ENCODE data around the gene FGF14. TPM values are rescaled to one million over a fixed set of nuclear protein-coding genes. Genes with fewer than 3 reads are reported as not detected.
A peak's percentile ranks its signal among the peaks of the same experiment; 100 is the strongest.

Gene FGF14
- total and polyA plus RNA-seq, 2 experiments from 2014 or later, result 0.03 TPM; not detected in 1

DNA sequence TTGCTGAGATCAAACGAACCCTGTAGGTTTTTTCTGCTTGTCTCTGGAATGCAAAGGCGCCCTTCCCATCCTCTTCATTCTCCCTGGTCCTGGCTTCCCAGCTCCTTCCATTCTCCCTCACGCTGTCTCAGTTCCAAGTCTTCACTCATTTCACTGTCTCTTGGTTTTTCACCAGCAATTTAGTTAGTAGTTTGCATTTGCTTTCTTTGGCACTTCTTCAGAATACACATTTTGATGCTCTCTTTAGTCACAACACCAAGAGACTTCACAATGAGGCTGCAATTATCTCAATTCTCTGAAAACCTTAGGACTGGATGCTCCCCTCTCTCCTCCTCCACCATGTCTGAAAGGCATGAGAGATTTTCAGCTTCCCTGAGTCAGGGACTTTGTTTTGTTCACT is 470.7 kb downstream of the FGF14 start:
- H3K27ac ChIP-seq (ENCODE audit: low read depth), result no peak overlapping the region
- H3K4me2 ChIP-seq, result no peak overlapping the region
- ATAC-seq, result no peak; the same call in 2 of the 3 replicates
- H3K9me2 ChIP-seq (ENCODE audit: insufficient read depth), result no peaks in the 10 kb centered on the region
- no peak for TF ChIP-seq NANOG (IDR thresholded peaks at IDR 0.05; ENCODE audit: borderline replicate concordance)
- TF ChIP-seq EZH2 (IDR thresholded peaks at IDR 0.05; ENCODE audit: low read depth, unreplicated experiment), result no peak
- no peak for TF ChIP-seq EZH2phosphoT487 (IDR thresholded peaks at IDR 0.05; ENCODE audit: unreplicated experiment)
- H3K79me2 ChIP-seq (replicated peaks; ENCODE audit: insufficient read depth), result no peaks in the 10 kb centered on the region
- no peaks in the 10 kb centered on the region for H3K27me3 ChIP-seq (ENCODE audit: insufficient read depth)
- no peak overlapping the region for H3K4me3 ChIP-seq
- no peaks in the 10 kb centered on the region for H3K36me3 ChIP-seq (ENCODE audit: insufficient read depth)
- no peaks in the 10 kb centered on the region for H3K4me1 ChIP-seq (ENCODE audit: insufficient read depth)
- Mint-ChIP-seq H3K27ac (no peak overlapping the region), H3K9me3 (no peaks in the 10 kb centered on the region), H3K4me1 (peaks cover 6% of the 10 kb centered on the region; the same call in 1 of the 3 replicates), H3K36me3 (ENCODE audit: low read depth) (no peaks in the 10 kb centered on the region), H3K27me3 (ENCODE audit: insufficient read depth, low read depth, poor library complexity) (peaks cover 2% of the 10 kb centered on the region), H3K4me3 (no peak overlapping the region)
- no peaks in the 10 kb centered on the region for H3F3A ChIP-seq (replicated peaks; ENCODE audit: low read depth)
- DNase-seq (ENCODE audit: low spot score), result no peak
- no peaks in the 10 kb centered on the region for H4K20me1 ChIP-seq (replicated peaks; ENCODE audit: insufficient read depth)
- H2AFZ ChIP-seq, result peak overlapping the region; percentile 83; the same call in 1 of the 2 replicates

DNA sequence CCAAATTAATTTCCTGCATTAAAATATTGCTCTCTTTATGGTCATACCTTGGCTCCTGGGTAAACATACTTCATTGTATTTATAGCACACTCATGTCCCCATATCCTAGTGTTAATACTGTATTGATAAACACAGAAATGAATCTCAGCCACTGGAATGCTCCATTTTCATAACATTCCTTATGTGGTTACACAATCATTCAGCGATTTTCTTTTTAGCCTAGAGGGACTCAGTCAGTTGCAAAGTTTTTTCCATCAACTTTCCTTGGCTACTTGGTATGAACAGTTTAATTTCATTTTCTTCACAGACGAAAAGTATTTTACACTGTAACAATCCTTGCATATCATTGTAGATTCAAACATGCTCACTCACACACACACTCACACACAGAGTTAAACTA is 471.5 kb downstream of the FGF14 start:
- Histone ChIP-seq H3K9me2 (ENCODE audit: insufficient read depth) (no peaks in the 10 kb centered on the region), H3K27me3 (ENCODE audit: insufficient read depth) (no peaks in the 10 kb centered on the region), H3K4me1 (ENCODE audit: insufficient read depth) (0 out of 2 replicates have a peak, but pooled peaks cover 5% of the 10 kb centered on the region), H3K79me2 (replicated peaks; ENCODE audit: insufficient read depth) (no peaks in the 10 kb centered on the region), H4K20me1 (replicated peaks; ENCODE audit: insufficient read depth) (no peaks in the 10 kb centered on the region), H3F3A (replicated peaks; ENCODE audit: low read depth) (no peaks in the 10 kb centered on the region), H3K36me3 (ENCODE audit: insufficient read depth) (no peaks in the 10 kb centered on the region), H2AFZ (no peak overlapping the region), H3K4me2 (no peak overlapping the region), H3K4me3 (no peak overlapping the region), H3K27ac (ENCODE audit: low read depth) (no peak overlapping the region)
- H3K27me3 Mint-ChIP-seq (ENCODE audit: insufficient read depth, low read depth, poor library complexity), result peaks cover 2% of the 10 kb centered on the region
- H3K9me3 Mint-ChIP-seq, result no peaks in the 10 kb centered on the region
- peaks cover 14% of the 10 kb centered on the region; the same call in 2 of the 3 replicates for H3K4me1 Mint-ChIP-seq
- H3K4me3 Mint-ChIP-seq, result no peak overlapping the region
- H3K27ac Mint-ChIP-seq, result no peak overlapping the region
- DNase-seq (ENCODE audit: low spot score) (no peak), ATAC-seq (no peak)
- no peak for TF ChIP-seq POLR2AphosphoS5 (IDR thresholded peaks at IDR 0.05; ENCODE audit: low read depth)
- no peak for TF ChIP-seq EZH2phosphoT487 (IDR thresholded peaks at IDR 0.05; ENCODE audit: unreplicated experiment)
- TF ChIP-seq STAT1 (IDR thresholded peaks at IDR 0.05; ENCODE audit: unreplicated experiment), result no peak
- TF ChIP-seq CREB1 (CRISPR knock-in tag; IDR thresholded peaks at IDR 0.05; ENCODE audit: low read depth), result no peak
- no peak for TF ChIP-seq NANOG (IDR thresholded peaks at IDR 0.05; ENCODE audit: borderline replicate concordance)
- TF ChIP-seq, protein P1, sequence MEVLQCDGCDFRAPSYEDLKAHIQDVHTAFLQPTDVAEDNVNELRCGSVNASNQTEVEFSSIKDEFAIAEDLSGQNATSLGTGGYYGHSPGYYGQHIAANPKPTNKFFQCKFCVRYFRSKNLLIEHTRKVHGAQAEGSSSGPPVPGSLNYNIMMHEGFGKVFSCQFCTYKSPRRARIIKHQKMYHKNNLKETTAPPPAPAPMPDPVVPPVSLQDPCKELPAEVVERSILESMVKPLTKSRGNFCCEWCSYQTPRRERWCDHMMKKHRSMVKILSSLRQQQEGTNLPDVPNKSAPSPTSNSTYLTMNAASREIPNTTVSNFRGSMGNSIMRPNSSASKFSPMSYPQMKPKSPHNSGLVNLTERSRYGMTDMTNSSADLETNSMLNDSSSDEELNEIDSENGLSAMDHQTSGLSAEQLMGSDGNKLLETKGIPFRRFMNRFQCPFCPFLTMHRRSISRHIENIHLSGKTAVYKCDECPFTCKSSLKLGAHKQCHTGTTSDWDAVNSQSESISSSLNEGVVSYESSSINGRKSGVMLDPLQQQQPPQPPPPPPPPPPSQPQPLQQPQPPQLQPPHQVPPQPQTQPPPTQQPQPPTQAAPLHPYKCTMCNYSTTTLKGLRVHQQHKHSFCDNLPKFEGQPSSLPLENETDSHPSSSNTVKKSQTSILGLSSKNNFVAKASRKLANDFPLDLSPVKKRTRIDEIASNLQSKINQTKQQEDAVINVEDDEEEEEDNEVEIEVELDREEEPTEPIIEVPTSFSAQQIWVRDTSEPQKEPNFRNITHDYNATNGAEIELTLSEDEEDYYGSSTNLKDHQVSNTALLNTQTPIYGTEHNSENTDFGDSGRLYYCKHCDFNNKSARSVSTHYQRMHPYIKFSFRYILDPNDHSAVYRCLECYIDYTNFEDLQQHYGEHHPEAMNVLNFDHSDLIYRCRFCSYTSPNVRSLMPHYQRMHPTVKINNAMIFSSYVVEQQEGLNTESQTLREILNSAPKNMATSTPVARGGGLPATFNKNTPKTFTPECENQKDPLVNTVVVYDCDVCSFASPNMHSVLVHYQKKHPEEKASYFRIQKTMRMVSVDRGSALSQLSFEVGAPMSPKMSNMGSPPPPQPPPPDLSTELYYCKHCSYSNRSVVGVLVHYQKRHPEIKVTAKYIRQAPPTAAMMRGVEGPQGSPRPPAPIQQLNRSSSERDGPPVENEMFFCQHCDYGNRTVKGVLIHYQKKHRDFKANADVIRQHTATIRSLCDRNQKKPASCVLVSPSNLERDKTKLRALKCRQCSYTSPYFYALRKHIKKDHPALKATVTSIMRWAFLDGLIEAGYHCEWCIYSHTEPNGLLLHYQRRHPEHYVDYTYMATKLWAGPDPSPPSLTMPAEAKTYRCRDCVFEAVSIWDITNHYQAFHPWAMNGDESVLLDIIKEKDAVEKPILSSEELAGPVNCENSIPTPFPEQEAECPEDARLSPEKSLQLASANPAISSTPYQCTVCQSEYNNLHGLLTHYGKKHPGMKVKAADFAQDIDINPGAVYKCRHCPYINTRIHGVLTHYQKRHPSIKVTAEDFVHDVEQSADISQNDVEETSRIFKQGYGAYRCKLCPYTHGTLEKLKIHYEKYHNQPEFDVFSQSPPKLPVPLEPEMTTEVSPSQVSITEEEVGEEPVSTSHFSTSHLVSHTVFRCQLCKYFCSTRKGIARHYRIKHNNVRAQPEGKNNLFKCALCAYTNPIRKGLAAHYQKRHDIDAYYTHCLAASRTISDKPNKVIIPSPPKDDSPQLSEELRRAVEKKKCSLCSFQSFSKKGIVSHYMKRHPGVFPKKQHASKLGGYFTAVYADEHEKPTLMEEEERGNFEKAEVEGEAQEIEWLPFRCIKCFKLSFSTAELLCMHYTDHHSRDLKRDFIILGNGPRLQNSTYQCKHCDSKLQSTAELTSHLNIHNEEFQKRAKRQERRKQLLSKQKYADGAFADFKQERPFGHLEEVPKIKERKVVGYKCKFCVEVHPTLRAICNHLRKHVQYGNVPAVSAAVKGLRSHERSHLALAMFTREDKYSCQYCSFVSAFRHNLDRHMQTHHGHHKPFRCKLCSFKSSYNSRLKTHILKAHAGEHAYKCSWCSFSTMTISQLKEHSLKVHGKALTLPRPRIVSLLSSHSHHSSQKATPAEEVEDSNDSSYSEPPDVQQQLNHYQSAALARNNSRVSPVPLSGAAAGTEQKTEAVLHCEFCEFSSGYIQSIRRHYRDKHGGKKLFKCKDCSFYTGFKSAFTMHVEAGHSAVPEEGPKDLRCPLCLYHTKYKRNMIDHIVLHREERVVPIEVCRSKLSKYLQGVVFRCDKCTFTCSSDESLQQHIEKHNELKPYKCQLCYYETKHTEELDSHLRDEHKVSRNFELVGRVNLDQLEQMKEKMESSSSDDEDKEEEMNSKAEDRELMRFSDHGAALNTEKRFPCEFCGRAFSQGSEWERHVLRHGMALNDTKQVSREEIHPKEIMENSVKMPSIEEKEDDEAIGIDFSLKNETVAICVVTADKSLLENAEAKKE (CRISPR knock-in tag; IDR thresholded peaks at IDR 0.05), result no peak
- no peak for TF ChIP-seq ZNF114 (CRISPR knock-in tag; IDR thresholded peaks at IDR 0.05)
- no peaks in the 10 kb centered on the region for H3K36me3 Mint-ChIP-seq (ENCODE audit: low read depth)

Data from GM23338 (cell line).